Ascending aorta (tissue), 2 donors: ENCODE data around the gene NEAT1. TPM values are rescaled to one million over a fixed set of nuclear protein-coding genes. Genes with fewer than 3 reads are reported as not detected.

ENCODE experiments used
- DNase-seq, 2 donors: peaks; one replicate each; pipeline ENCODE4 v3.0.0-alpha.2; 2019; ENCODE audit warnings: low spot score in 2 of 2
- H3K27ac ChIP-seq, 2 donors: fragments of 200-600 bp; sonication (generic); one replicate each; pipeline ENCODE4 v1.5.1; 2016 to 2017; ENCODE audit warnings: mild to moderate bottlenecking in 1 of 2
- H3K27me3 ChIP-seq: fragments of 200-600 bp; sonication (generic); one replicate; pipeline ENCODE4 v1.5.1; 2017
- H3K36me3 ChIP-seq, 2 donors: fragments of 200-600 bp; sonication (generic); one replicate each; pipeline ENCODE4 v1.5.1; 2016
- H3K4me1 ChIP-seq, 2 donors: fragments of 200-600 bp; sonication (generic); one replicate each; pipeline ENCODE4 v1.5.1; 2016 to 2017; ENCODE audit warnings: mild to moderate bottlenecking in 1 of 2
- H3K4me3 ChIP-seq, 2 donors: fragments of 200-600 bp; sonication (generic); one replicate each; pipeline ENCODE4 v1.5.1; 2016 to 2017; ENCODE audit warnings: mild to moderate bottlenecking in 1 of 2
- H3K9me3 ChIP-seq, 2 donors: fragments of 200-600 bp; sonication (generic); one replicate each; pipeline ENCODE4 v1.5.1; 2016
- CTCF ChIP-seq, 3 experiments: fragments of 200-600 bp in 2 of 3; fragments of 450-650 bp in 1 of 3; sonication (generic) in 2 of 3; IDR thresholded peaks; one replicate each; pipeline ENCODE4 v1.5.1; 2016 to 2019; ENCODE audit warnings: antibody characterized with exemption in 3 of 3, mild to moderate bottlenecking in 1 of 3, moderate library complexity in 1 of 3
- intact Hi-C: fragments of 100-400 bp; cut with DNase I; formaldehyde crosslinking; loops from one replicate; pipeline ENCODE4 v1.15.1; 2023
- total RNA-seq: library from RNA; depleted of rRNA; stranded (reverse); fragments of >200 nt; gene quantifications from one replicate; pipeline ENCODE4 v1.1.0, GENCODE V29; 2016

NEAT1 gene
- 180 TPM for total RNA-seq

- peak; percentile 79 to 98 for DNase-seq
- H3K27ac ChIP-seq = peak within 1 kb of the TSS; percentile 97 to 99
- no peaks in the 10 kb centered on the region for H3K9me3 ChIP-seq
- peaks cover 19 to 25% of the 10 kb centered on the region in 2 donors for H3K4me1 ChIP-seq
- peaks cover 37 to 46% of the 10 kb centered on the region in 2 donors for H3K36me3 ChIP-seq
- no peaks in the 10 kb centered on the region for H3K27me3 ChIP-seq
- peak in 1 of 3 experiments; percentile 25 for TF ChIP-seq CTCF (IDR thresholded peaks at IDR 0.05)
- peak within 1 kb of the TSS; percentile 56 to 80 for H3K4me3 ChIP-seq
- intact Hi-C loops = loop anchor here (2.0 kb wide), 1 partner anchor 76 kb away; the partner anchor contains the start of gene MALAT1
Observed at GRCh38 chr11:65422633-65423515, at the start of gene NEAT1. NEAT1 (plus strand) TSS chr11:65422798.

- Histone ChIP-seq H3K36me3 (no peaks in the 10 kb centered on the region), H3K4me1 (peaks cover 0 to 13% of the 10 kb centered on the region in 2 donors), H3K27ac (no peak overlapping the region), H3K4me3 (no peak overlapping the region), H3K27me3 (no peaks in the 10 kb centered on the region), H3K9me3 (no peaks in the 10 kb centered on the region)
- no peak for TF ChIP-seq CTCF (IDR thresholded peaks at IDR 0.05)
- intact Hi-C loops = no loop called here
- DNase-seq = no peak
Observed at GRCh38 chr11:65373839-65374580, 48.6 kb upstream of the NEAT1 start.

GRCh38 chr11:65375012-65375411 is 47.6 kb upstream of the NEAT1 start:
- Histone ChIP-seq H3K36me3 (no peaks in the 10 kb centered on the region), H3K9me3 (no peaks in the 10 kb centered on the region), H3K27ac (no peak overlapping the region), H3K27me3 (no peaks in the 10 kb centered on the region), H3K4me1 (peaks cover 0 to 13% of the 10 kb centered on the region in 2 donors), H3K4me3 (no peak overlapping the region)
- no peak for DNase-seq
- TF ChIP-seq CTCF (IDR thresholded peaks at IDR 0.05) = no peak
- intact Hi-C loops = no loop called here

- no peak for DNase-seq
- TF ChIP-seq CTCF (IDR thresholded peaks at IDR 0.05) = no peak
- Histone ChIP-seq H3K36me3 (no peaks in the 10 kb centered on the region), H3K4me1 (peaks cover 0 to 6% of the 10 kb centered on the region in 2 donors), H3K9me3 (no peaks in the 10 kb centered on the region), H3K27me3 (no peaks in the 10 kb centered on the region), H3K4me3 (no peak overlapping the region), H3K27ac (no peak overlapping the region)
- intact Hi-C loops = no loop called here
Observed at GRCh38 chr11:65376138-65376713, 46.4 kb upstream of the NEAT1 start.

- Histone ChIP-seq H3K27me3 (no peaks in the 10 kb centered on the region), H3K36me3 (no peaks in the 10 kb centered on the region), H3K4me1 (peaks cover 0 to 4% of the 10 kb centered on the region in 2 donors), H3K9me3 (no peaks in the 10 kb centered on the region), H3K4me3 (no peak overlapping the region), H3K27ac (no peak overlapping the region)
- TF ChIP-seq CTCF (IDR thresholded peaks at IDR 0.05) = no peak
- intact Hi-C loops = no loop called here
- no peak for DNase-seq
Observed at GRCh38 chr11:65377036-65377435, 45.6 kb upstream of the NEAT1 start.
